Kidney (tissue), 14 donors: ENCODE measurements around the gene WDR12. TPM values are rescaled to one million over a fixed set of nuclear protein-coding genes. Genes with fewer than 3 reads are reported as not detected.
"Not testable (repeated sequence)": the region's sequence is repeated elsewhere in the genome, so short reads cannot be mapped to it uniquely, and the experiment has no call there.

ENCODE experiments used
- DNase-seq, 5 donors: peaks; one replicate each; pipeline ENCODE4 v3.0.0-alpha.2; 2013 to 2020
- FAIRE-seq: peaks from 2 replicates; lab custom pipeline; 2012; peaks lifted over from hg19 to GRCh38; lab: Jason Lieb, UNC
- H3K27ac ChIP-seq, 2 donors: one replicate each; pipeline ENCODE4 v1.7.0; 2013; ENCODE audit warnings: low read depth in 2 of 2, low read length in 2 of 2, inconsistent platforms in 1 of 2
- H3K27me3 ChIP-seq: one replicate; pipeline ENCODE4 v1.7.1; 2013; ENCODE audit warnings: low read length, inconsistent platforms; ENCODE audit not compliant: control insufficient read depth, insufficient read depth
- H3K36me3 ChIP-seq, 3 donors: one replicate each; pipeline versions ENCODE4 v1.7.0 to v1.7.1; 2013; ENCODE audit warnings: low read length in 3 of 3, control low read depth in 1 of 3, inconsistent platforms in 1 of 3; ENCODE audit not compliant: insufficient read depth in 3 of 3, control insufficient read depth in 2 of 3
- H3K4me1 ChIP-seq, 3 donors: one replicate each; pipeline versions ENCODE4 v1.7.0 to v1.7.1; 2013; ENCODE audit warnings: low read length in 3 of 3, inconsistent platforms in 1 of 3, low read depth in 1 of 3; ENCODE audit not compliant: control insufficient read depth in 2 of 3, insufficient read depth in 2 of 3
- H3K4me3 ChIP-seq, 3 donors: one replicate each; pipeline versions ENCODE4 v1.7.0 to v1.8.1; 2013; ENCODE audit warnings: low read length in 3 of 3, control low read depth in 1 of 3, inconsistent platforms in 1 of 3
- H3K9ac ChIP-seq, 3 donors: one replicate each; pipeline versions ENCODE4 v1.7.0 to v1.7.1; 2013; ENCODE audit warnings: low read length in 3 of 3, control low read depth in 1 of 3, inconsistent platforms in 1 of 3
- H3K9me3 ChIP-seq, 3 donors: one replicate each; pipeline versions ENCODE4 v1.7.0 to v1.7.1; 2013; ENCODE audit warnings: low read length in 3 of 3, control low read depth in 1 of 3, inconsistent platforms in 1 of 3; ENCODE audit not compliant: control insufficient read depth in 2 of 3, insufficient read depth in 1 of 3
- CTCF ChIP-seq: IDR thresholded peaks from 3 replicates; pipeline ENCODE4 v1.5.1; 2012; ENCODE audit warnings: mild to moderate bottlenecking, moderate library complexity, borderline replicate concordance; ENCODE audit not compliant: insufficient read depth; ENCODE audit errors: extremely low read depth
- intact Hi-C: fragments of 100-400 bp; cut with DNase I; formaldehyde crosslinking; loops from one replicate; pipeline ENCODE4 v1.11.1; 2022
- polyA plus RNA-seq: library from polyadenylated mRNA; stranded (reverse); fragments of 350-450 nt; fragmentation: Illumina TruSeq; extraction: RNeasy Lipid Tissue Mini Kit (QIAGEN cat#74804); gene quantifications from one replicate; pipeline ENCODE4 v1.2.3, GENCODE V29; 2014; ENCODE audit warnings: low read depth, low replicate concordance; ENCODE audit not compliant: insufficient read depth
- total RNA-seq: library from RNA; stranded (reverse); fragmentation: NEBNext Ultra II Directional; extraction: Animal tissue kit (Norgen Biotek cat#: 25700); gene quantifications from one replicate; pipeline ENCODE4 v1.2.1, GENCODE V29; 2021
- donor health status: control.
- donor health status: control.
- donor health status: control.
- donor health status: control.
- donor health status: control.
- donor health status: DM: yes; HTN: yes; CAD: no.
- donor health status: Normal renal cell carcinoma (clear cell type).

Gene WDR12
- total and polyA plus RNA-seq, 2 donors from 2014 or later = 37.8 to 55.0 TPM

GRCh38 chr2:202932425-202933138 is 21.1 kb upstream of the WDR12 start:
- Histone ChIP-seq H3K9me3 (no peaks in the 10 kb centered on the region), H3K36me3 (no peaks in the 10 kb centered on the region), H3K27ac (no peak overlapping the region), H3K4me1 (no peaks in the 10 kb centered on the region), H3K27me3 (no peaks in the 10 kb centered on the region), H3K9ac (no peak overlapping the region), H3K4me3 (no peak overlapping the region)
- intact Hi-C loops = no loop called here
- DNase-seq (no peak), FAIRE-seq (no peak)
- no peak for TF ChIP-seq CTCF

- FAIRE-seq (no peak), DNase-seq (no peak)
- intact Hi-C loops = no loop called here
- Histone ChIP-seq H3K27me3 (no peaks in the 10 kb centered on the region), H3K9ac (no peak overlapping the region), H3K9me3 (no peaks in the 10 kb centered on the region), H3K4me3 (no peak overlapping the region), H3K36me3 (peaks cover 0 to 2% (median 0%) of the 10 kb centered on the region in 3 donors), H3K27ac (no peak overlapping the region), H3K4me1 (no peaks in the 10 kb centered on the region)
- no peak for TF ChIP-seq CTCF
These were observed 7.4 kb upstream of the WDR12 start for GRCh38 chr2:202918860-202919259.

- H3K9me3 ChIP-seq, H3K36me3 ChIP-seq, H3K27me3 ChIP-seq, FAIRE-seq, intact Hi-C loops, H3K4me1 ChIP-seq: not testable (repeated sequence)
- H3K9ac ChIP-seq = peak overlapping the region; percentile 65 to 98 (median 86)
- peak in 3 of 5 donors; percentile 11 to 61 (median 55) for DNase-seq
- H3K4me3 ChIP-seq = peak overlapping the region; percentile 94 to 100 (median 97)
- peak overlapping the region; percentile 87 to 94 for H3K27ac ChIP-seq
These were observed 1.1 kb upstream of the WDR12 start for GRCh38 chr2:202912342-202913201.

GRCh38 chr2:202911203-202911511 is 316 bp downstream of the WDR12 start:
- peak overlapping the region; percentile 87 to 94 for H3K27ac ChIP-seq
- FAIRE-seq (no peak), DNase-seq (peak in 1 of 5 donors; percentile 73)
- intact Hi-C loops = no loop called here
- H3K9me3 ChIP-seq = no peaks in the 10 kb centered on the region
- peak overlapping the region; percentile 86 to 98 (median 91) for H3K9ac ChIP-seq
- H3K4me1 ChIP-seq = peaks cover 0 to 2% (median 0%) of the 10 kb centered on the region in 3 donors
- TF ChIP-seq CTCF = no peak
- H3K27me3 ChIP-seq = no peaks in the 10 kb centered on the region
- no peaks in the 10 kb centered on the region for H3K36me3 ChIP-seq
- peak overlapping the region; percentile 94 to 100 (median 97) for H3K4me3 ChIP-seq
